ENCODE data around the gene RNF157. TPM values are rescaled to one million over a fixed set of nuclear protein-coding genes. Genes with fewer than 3 reads are reported as not detected.
"Not testable (repeated sequence)": the region's sequence is repeated elsewhere in the genome, so short reads cannot be mapped to it uniquely, and the experiment has no call there.

Gene RNF157
- total RNA-seq, 1 donor: 0.36 TPM

- H3K79me2 ChIP-seq (ENCODE audit: insufficient read depth, low read length): peaks cover 4% of the 10 kb centered on the region
These were observed 20.4 kb upstream of the RNF157 start for GRCh38 chr17:76260669-76261068.

GRCh38 chr17:76260220-76260619, 19.9 kb upstream of the RNF157 start:
- H3K79me2 ChIP-seq (ENCODE audit: insufficient read depth, low read length): no peaks in the 10 kb centered on the region
- no peak for DNase-seq (ENCODE audit: insufficient read length, low spot score, missing footprints)
- no peaks in the 10 kb centered on the region for H4K20me1 ChIP-seq (ENCODE audit: insufficient read depth, low read length)
- H3K9me3 ChIP-seq (ENCODE audit: low read depth, low read length): no peaks in the 10 kb centered on the region
- no peak overlapping the region for H3K4me3 ChIP-seq (ENCODE audit: insufficient read depth, low read length)
- TF ChIP-seq, protein P1, sequence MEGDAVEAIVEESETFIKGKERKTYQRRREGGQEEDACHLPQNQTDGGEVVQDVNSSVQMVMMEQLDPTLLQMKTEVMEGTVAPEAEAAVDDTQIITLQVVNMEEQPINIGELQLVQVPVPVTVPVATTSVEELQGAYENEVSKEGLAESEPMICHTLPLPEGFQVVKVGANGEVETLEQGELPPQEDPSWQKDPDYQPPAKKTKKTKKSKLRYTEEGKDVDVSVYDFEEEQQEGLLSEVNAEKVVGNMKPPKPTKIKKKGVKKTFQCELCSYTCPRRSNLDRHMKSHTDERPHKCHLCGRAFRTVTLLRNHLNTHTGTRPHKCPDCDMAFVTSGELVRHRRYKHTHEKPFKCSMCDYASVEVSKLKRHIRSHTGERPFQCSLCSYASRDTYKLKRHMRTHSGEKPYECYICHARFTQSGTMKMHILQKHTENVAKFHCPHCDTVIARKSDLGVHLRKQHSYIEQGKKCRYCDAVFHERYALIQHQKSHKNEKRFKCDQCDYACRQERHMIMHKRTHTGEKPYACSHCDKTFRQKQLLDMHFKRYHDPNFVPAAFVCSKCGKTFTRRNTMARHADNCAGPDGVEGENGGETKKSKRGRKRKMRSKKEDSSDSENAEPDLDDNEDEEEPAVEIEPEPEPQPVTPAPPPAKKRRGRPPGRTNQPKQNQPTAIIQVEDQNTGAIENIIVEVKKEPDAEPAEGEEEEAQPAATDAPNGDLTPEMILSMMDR (IDR thresholded peaks at IDR 0.05; ENCODE audit: extremely low read depth, low read depth, low read length): no peak
- H3K27me3 ChIP-seq (ENCODE audit: insufficient read depth, low read length): no peaks in the 10 kb centered on the region
- no peak overlapping the region for H3K27ac ChIP-seq (ENCODE audit: low read depth, low read length)
- peaks cover 20% of the 10 kb centered on the region for H3K4me1 ChIP-seq (ENCODE audit: insufficient read depth, low read length)
- H2AFZ ChIP-seq (ENCODE audit: low read length): no peak overlapping the region
- H3K4me2 ChIP-seq (ENCODE audit: insufficient read depth, low read length): no peak overlapping the region
- no peaks in the 10 kb centered on the region for H3K36me3 ChIP-seq (ENCODE audit: insufficient read depth, low read length)

More at GRCh38 chr17:76260669-76261068, 20.4 kb upstream of the RNF157 start:
- no peak overlapping the region for H3K4me3 ChIP-seq (ENCODE audit: insufficient read depth, low read length)
- H3K4me2 ChIP-seq (ENCODE audit: insufficient read depth, low read length): no peak overlapping the region
- H3K36me3 ChIP-seq (ENCODE audit: insufficient read depth, low read length): no peaks in the 10 kb centered on the region
- H3K27me3 ChIP-seq (ENCODE audit: insufficient read depth, low read length): no peaks in the 10 kb centered on the region
- no peak for DNase-seq (ENCODE audit: insufficient read length, low spot score, missing footprints)
- no peaks in the 10 kb centered on the region for H3K9me3 ChIP-seq (ENCODE audit: low read depth, low read length)
- no peak overlapping the region for H2AFZ ChIP-seq (ENCODE audit: low read length)
- no peak overlapping the region for H3K27ac ChIP-seq (ENCODE audit: low read depth, low read length)
- no peaks in the 10 kb centered on the region for H4K20me1 ChIP-seq (ENCODE audit: insufficient read depth, low read length)
- H3K4me1 ChIP-seq (ENCODE audit: insufficient read depth, low read length): peaks cover 20% of the 10 kb centered on the region
- TF ChIP-seq, protein P1 (IDR thresholded peaks at IDR 0.05; ENCODE audit: extremely low read depth, low read depth, low read length): no peak

DNA sequence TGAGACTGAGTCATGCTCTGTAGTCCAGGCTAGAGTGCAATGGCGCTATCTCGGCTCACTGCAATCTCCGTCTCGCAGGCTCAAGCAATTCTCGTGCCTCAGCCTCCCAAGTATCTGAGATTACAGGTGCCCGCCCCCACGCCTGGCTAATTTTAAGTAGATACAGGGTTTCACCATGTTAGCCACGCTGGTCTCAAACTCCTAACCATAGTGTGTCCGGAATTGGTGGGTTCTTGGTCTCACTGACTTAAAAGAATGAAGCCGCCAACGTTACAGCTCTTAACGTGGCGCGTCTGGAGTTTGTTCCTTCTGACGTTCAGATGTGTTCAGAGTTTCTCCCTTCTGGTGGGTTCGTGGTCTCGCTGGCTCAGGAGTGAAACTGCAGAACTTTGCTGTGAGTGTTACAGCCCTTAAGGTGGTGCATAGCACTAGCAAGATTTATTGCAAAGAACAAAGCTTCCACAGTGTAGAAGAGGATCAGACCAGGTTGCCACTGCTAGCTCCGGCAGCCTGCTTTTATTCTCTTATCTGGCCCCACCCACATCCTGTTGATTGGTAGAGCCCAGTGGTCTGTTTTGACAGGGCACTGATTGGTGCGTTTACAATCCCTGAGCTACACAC, 16.2 kb upstream of the RNF157 start:
- not testable (repeated sequence) for H3K27me3 ChIP-seq (ENCODE audit: insufficient read depth, low read length); H3K9me3 ChIP-seq (ENCODE audit: low read depth, low read length); H3K4me2 ChIP-seq (ENCODE audit: insufficient read depth, low read length); H3K36me3 ChIP-seq (ENCODE audit: insufficient read depth, low read length); H2AFZ ChIP-seq (ENCODE audit: low read length); H3K27ac ChIP-seq (ENCODE audit: low read depth, low read length); H3K4me3 ChIP-seq (ENCODE audit: insufficient read depth, low read length); DNase-seq (ENCODE audit: insufficient read length, low spot score, missing footprints); H4K20me1 ChIP-seq (ENCODE audit: insufficient read depth, low read length); H3K79me2 ChIP-seq (ENCODE audit: insufficient read depth, low read length)
- H3K4me1 ChIP-seq (ENCODE audit: insufficient read depth, low read length): peaks cover 23% of the 10 kb centered on the region

GRCh38 chr17:76255801-76256429, 15.6 kb upstream of the RNF157 start:
- no peak overlapping the region for H3K4me2 ChIP-seq (ENCODE audit: insufficient read depth, low read length)
- H3K9me3 ChIP-seq (ENCODE audit: low read depth, low read length): no peaks in the 10 kb centered on the region
- no peak overlapping the region for H3K4me3 ChIP-seq (ENCODE audit: insufficient read depth, low read length)
- peaks cover 25% of the 10 kb centered on the region for H3K4me1 ChIP-seq (ENCODE audit: insufficient read depth, low read length)
- no peaks in the 10 kb centered on the region for H4K20me1 ChIP-seq (ENCODE audit: insufficient read depth, low read length)
- no peak overlapping the region for H2AFZ ChIP-seq (ENCODE audit: low read length)
- DNase-seq (ENCODE audit: insufficient read length, low spot score, missing footprints): no peak
- H3K27me3 ChIP-seq (ENCODE audit: insufficient read depth, low read length): no peaks in the 10 kb centered on the region
- no peaks in the 10 kb centered on the region for H3K36me3 ChIP-seq (ENCODE audit: insufficient read depth, low read length)
- no peaks in the 10 kb centered on the region for H3K79me2 ChIP-seq (ENCODE audit: insufficient read depth, low read length)
- no peak overlapping the region for H3K27ac ChIP-seq (ENCODE audit: low read depth, low read length)
- TF ChIP-seq, protein P1 (IDR thresholded peaks at IDR 0.05; ENCODE audit: extremely low read depth, low read depth, low read length): no peak

All from osteoblast (primary cell).